LNCAP (cell line): Measurements from ENCODE around the gene TNS2.

Experiments used
- TF ChIP-seq, protein P1 (sequence below): fragments of 450-650 bp; IDR thresholded peaks from 2 replicates; pipeline ENCODE4 v1.5.1; 2017; ENCODE audit warnings: mild to moderate bottlenecking

Gene TNS2, protein sequence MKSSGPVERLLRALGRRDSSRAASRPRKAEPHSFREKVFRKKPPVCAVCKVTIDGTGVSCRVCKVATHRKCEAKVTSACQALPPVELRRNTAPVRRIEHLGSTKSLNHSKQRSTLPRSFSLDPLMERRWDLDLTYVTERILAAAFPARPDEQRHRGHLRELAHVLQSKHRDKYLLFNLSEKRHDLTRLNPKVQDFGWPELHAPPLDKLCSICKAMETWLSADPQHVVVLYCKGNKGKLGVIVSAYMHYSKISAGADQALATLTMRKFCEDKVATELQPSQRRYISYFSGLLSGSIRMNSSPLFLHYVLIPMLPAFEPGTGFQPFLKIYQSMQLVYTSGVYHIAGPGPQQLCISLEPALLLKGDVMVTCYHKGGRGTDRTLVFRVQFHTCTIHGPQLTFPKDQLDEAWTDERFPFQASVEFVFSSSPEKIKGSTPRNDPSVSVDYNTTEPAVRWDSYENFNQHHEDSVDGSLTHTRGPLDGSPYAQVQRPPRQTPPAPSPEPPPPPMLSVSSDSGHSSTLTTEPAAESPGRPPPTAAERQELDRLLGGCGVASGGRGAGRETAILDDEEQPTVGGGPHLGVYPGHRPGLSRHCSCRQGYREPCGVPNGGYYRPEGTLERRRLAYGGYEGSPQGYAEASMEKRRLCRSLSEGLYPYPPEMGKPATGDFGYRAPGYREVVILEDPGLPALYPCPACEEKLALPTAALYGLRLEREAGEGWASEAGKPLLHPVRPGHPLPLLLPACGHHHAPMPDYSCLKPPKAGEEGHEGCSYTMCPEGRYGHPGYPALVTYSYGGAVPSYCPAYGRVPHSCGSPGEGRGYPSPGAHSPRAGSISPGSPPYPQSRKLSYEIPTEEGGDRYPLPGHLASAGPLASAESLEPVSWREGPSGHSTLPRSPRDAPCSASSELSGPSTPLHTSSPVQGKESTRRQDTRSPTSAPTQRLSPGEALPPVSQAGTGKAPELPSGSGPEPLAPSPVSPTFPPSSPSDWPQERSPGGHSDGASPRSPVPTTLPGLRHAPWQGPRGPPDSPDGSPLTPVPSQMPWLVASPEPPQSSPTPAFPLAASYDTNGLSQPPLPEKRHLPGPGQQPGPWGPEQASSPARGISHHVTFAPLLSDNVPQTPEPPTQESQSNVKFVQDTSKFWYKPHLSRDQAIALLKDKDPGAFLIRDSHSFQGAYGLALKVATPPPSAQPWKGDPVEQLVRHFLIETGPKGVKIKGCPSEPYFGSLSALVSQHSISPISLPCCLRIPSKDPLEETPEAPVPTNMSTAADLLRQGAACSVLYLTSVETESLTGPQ (N-terminal part only)

GRCh38 chr12:53049571-53050318 is at the start of gene TNS2:
TNS2 (plus strand) TSS chr12:53050065; CDS start chr12:53050186, 121 bp downstream.
- TF ChIP-seq, protein P1, sequence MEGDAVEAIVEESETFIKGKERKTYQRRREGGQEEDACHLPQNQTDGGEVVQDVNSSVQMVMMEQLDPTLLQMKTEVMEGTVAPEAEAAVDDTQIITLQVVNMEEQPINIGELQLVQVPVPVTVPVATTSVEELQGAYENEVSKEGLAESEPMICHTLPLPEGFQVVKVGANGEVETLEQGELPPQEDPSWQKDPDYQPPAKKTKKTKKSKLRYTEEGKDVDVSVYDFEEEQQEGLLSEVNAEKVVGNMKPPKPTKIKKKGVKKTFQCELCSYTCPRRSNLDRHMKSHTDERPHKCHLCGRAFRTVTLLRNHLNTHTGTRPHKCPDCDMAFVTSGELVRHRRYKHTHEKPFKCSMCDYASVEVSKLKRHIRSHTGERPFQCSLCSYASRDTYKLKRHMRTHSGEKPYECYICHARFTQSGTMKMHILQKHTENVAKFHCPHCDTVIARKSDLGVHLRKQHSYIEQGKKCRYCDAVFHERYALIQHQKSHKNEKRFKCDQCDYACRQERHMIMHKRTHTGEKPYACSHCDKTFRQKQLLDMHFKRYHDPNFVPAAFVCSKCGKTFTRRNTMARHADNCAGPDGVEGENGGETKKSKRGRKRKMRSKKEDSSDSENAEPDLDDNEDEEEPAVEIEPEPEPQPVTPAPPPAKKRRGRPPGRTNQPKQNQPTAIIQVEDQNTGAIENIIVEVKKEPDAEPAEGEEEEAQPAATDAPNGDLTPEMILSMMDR = no peak

DNA sequence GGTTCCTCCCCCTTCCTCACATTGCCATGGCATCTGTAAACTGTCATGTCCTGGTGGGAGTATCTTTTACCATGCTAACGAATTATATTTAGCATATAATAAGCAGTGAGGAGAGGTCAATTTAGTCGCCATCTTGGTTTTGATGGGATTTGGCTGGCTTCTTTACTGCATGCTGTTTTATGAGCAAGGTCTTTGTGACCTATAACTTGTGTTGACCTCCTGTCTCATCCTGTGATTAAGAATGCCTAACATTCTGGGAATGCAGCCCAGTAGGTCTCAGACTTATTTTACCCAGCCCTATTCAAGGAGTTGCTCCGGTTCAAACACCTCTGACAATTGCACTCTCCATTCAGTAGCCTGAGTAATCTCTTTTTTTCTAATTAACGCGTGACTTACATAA is 45.7 kb upstream of the TNS2 start:
- TF ChIP-seq, protein P1 = no peak

GRCh38 chr12:53004582-53004981 is 45.3 kb upstream of the TNS2 start:
- TF ChIP-seq, protein P1 = no peak

- TF ChIP-seq, protein P1 = no peak
Measured at GRCh38 chr12:53005215-53005985, 44.5 kb upstream of the TNS2 start.

- TF ChIP-seq, protein P1 = no peak
Measured at GRCh38 chr12:53005986-53006809, 43.7 kb upstream of the TNS2 start, which contains the start of gene EIF4B. EIF4B (plus strand) TSS chr12:53006456; CDS start chr12:53006484, 28 bp downstream.

DNA sequence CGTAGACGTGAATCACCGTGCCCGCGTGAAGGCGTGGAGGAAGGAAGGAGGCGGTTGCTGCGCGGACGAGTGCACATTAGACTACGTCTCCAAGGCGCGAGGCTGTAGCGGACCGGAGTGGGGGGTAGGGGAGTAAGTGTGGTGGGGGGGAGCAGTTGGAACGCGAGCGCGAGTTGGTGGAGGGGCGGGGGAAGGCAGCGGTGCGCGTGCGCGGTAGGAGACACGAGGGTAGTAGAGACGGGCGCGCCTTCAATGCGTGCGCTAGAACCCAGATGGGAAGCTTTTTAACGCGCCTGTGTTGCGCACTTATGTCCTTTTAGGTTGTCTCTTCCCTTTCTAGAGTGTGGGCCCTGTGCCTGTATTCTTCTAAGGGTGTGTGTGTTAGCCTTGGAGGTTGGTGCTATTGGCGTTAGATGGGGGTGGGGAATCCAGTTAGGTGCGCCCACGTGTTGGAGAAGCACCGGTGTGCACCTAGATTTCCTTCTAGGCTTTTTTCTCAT is 43.0 kb upstream of the TNS2 start:
- TF ChIP-seq, protein P1 = no peak
